NCI-H510A treated with DMSO at 0.1 percent for 48 hours (cell line): Measurements from ENCODE around the gene SNAP47.
"Not testable (repeated sequence)": the region's sequence is repeated elsewhere in the genome, so short reads cannot be mapped to it uniquely, and the experiment has no call there.

ENCODE experiments used
- DNase-seq: peaks from one replicate; lab custom pipeline; 2025; lab: John Stamatoyannopoulos, UW

The SNAP47 gene

GRCh38 chr1:227734856-227735538 is at the start of gene SNAP47, which contains the start of gene JMJD4:
TSS of gene SNAP47 (plus strand) at chr1:227735435. CDS start at chr1:227747737, 12,302 bp downstream.
TSS of gene JMJD4 (minus strand) at chr1:227735302. CDS start at chr1:227735273, 29 bp downstream.
- peak; percentile 93 for DNase-seq

GRCh38 chr1:227685807-227686206 is 49.4 kb upstream of the SNAP47 start:
- no peak for DNase-seq

GRCh38 chr1:227697321-227697864 is 37.8 kb upstream of the SNAP47 start:
- no peak for DNase-seq

- DNase-seq, result not testable (repeated sequence)
Measured at GRCh38 chr1:227701631-227702030, 33.6 kb upstream of the SNAP47 start.

- DNase-seq, result no peak
Measured at GRCh38 chr1:227707846-227708245, 27.4 kb upstream of the SNAP47 start.

- no peak for DNase-seq
Measured at GRCh38 chr1:227709451-227709850, 25.8 kb upstream of the SNAP47 start.

GRCh38 chr1:227710474-227710873 is 24.8 kb upstream of the SNAP47 start:
- DNase-seq, result not testable (repeated sequence)

GRCh38 chr1:227712648-227713047 is 22.6 kb upstream of the SNAP47 start:
- no peak for DNase-seq

GRCh38 chr1:227718932-227719331 is 16.3 kb upstream of the SNAP47 start:
- DNase-seq, result no peak

GRCh38 chr1:227723474-227723873 is 11.8 kb upstream of the SNAP47 start:
- DNase-seq, result no peak

- no peak for DNase-seq
Measured at GRCh38 chr1:227725046-227725445, 10.2 kb upstream of the SNAP47 start.

GRCh38 chr1:227726318-227726717 is 8.9 kb upstream of the SNAP47 start:
- DNase-seq, result no peak

GRCh38 chr1:227726924-227727599 is 8.2 kb upstream of the SNAP47 start:
- DNase-seq, result no peak

- peak; percentile 78 for DNase-seq
Measured at GRCh38 chr1:227728059-227728891, 7.0 kb upstream of the SNAP47 start.

GRCh38 chr1:227728892-227729143 is 6.4 kb upstream of the SNAP47 start:
- DNase-seq, result no peak

- DNase-seq, result no peak
Measured at GRCh38 chr1:227729144-227729880, 5.9 kb upstream of the SNAP47 start.

- DNase-seq, result peak; percentile 19
Measured at GRCh38 chr1:227729881-227730629, 5.2 kb upstream of the SNAP47 start.

- DNase-seq, result no peak
Measured at GRCh38 chr1:227730630-227731151, 4.5 kb upstream of the SNAP47 start.

- DNase-seq, result no peak
Measured at GRCh38 chr1:227731241-227731677, 4.0 kb upstream of the SNAP47 start.

GRCh38 chr1:227731696-227732585 is 3.3 kb upstream of the SNAP47 start:
- DNase-seq, result no peak
